ENCODE data around the gene SYNDIG1.

DNA sequence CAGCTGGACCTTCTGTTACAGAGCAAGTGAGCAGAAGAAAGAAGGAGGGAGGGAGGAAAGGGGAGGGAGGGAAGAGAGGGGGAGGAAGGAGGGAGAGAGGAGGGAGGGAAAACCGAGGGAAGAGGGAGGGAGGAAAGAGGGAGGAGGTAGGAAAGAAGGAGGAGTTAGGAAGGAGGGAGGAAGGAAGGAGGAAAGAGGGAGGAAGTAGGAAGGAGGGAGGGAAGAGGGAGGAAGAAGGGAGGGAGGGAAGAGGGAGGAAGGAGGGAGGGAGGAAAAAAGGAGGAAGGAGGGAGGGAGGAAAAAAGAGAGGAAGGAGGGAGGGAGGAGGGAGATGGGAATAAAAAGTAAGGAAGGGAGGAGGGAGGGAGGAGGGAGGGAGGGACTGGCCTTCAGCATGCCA is 191.8 kb downstream of the SYNDIG1 start:
- no peak for TF ChIP-seq POLR2A (IDR thresholded peaks at IDR 0.05)
- TF ChIP-seq, protein P1, sequence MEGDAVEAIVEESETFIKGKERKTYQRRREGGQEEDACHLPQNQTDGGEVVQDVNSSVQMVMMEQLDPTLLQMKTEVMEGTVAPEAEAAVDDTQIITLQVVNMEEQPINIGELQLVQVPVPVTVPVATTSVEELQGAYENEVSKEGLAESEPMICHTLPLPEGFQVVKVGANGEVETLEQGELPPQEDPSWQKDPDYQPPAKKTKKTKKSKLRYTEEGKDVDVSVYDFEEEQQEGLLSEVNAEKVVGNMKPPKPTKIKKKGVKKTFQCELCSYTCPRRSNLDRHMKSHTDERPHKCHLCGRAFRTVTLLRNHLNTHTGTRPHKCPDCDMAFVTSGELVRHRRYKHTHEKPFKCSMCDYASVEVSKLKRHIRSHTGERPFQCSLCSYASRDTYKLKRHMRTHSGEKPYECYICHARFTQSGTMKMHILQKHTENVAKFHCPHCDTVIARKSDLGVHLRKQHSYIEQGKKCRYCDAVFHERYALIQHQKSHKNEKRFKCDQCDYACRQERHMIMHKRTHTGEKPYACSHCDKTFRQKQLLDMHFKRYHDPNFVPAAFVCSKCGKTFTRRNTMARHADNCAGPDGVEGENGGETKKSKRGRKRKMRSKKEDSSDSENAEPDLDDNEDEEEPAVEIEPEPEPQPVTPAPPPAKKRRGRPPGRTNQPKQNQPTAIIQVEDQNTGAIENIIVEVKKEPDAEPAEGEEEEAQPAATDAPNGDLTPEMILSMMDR (IDR thresholded peaks at IDR 0.05) = no peak

All from uterus (tissue), 2 donors.